COLO668 (cell line): ENCODE data around the gene HTR1E.
"Not testable (repeated sequence)": the region's sequence is repeated elsewhere in the genome, so short reads cannot be mapped to it uniquely, and the experiment has no call there.

Experiments
- DNase-seq: peaks from one replicate; lab custom pipeline; 2025; ENCODE audit not compliant: unreplicated experiment; lab: John Stamatoyannopoulos, UW

HTR1E gene

DNA sequence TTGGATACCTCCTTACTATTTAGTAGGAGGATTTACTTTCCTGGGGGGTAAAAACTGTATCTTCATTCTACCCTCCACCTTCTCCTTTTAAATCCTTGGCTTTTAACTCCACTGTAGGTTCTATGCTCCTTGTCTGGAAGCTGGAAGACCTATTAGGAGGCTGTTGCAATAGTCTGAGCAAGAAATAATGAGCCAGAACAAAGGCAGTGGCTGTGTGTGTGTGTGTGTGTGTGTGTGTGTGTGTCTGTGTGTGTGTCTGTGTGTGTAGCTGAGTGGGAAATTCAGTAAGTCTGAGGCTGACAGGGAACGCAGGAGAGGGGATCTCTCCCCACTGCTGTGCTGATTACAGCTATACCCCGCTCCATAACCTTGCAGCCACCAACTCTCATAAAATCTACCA lies 35.8 kb downstream of the HTR1E start:
- DNase-seq = no peak

DNA sequence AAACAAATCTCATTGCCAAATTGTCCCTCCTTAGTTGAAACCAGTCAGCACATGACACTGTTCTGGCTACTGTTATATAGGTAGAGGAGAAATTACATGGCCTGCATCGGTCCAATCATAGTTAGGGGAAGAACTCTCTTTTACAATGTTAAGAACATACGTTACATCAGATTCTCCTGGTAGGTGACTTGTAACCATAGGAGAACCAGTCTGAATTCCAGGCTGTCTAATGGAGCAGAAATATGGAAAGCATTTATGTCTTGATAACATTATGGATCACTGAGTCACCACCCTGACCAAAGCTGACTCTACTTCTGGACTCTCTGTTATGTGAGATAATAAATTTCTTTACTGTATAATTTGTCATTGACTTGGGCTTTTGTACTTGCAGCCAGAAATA lies 40.9 kb downstream of the HTR1E start:
- DNase-seq = no peak

DNA sequence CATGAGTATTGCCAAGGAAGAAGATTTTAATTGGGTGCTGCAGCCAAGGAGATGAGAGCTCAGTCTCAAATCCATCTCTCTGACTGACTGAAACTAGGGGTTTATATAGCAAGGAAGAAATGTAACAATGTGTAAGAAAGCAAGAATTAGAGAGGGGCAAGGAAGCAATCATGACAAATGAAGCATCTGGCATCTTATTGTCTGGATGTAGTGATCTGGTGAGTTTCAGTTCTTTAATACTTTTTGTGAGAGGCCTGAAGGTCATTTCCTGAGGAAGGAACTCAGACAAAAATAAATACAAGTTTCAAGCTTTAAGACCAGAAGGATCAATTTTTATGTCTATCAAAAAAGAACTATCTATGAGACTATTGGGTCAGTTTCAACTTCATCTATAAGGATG lies 64.2 kb downstream of the HTR1E start:
- DNase-seq = no peak

DNA sequence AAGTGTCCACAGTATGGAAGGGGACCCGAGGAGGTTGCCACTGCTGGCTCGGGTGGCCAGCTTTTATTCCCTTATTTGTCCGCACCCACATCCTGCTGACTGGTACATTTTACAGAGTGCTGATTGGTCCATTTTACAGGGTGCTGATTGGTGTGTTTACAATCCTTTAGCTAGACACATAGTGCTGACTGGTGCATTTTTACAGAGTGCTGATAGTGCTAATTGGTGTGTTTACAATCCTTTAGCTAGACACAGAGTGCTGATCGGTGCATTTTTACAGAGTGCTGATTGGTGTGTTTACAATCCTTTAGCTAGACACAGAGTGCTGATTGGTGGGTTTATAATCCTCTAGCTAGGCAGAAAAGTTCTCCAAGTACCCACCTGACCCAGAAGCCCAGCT lies 65.1 kb downstream of the HTR1E start:
- DNase-seq = not testable (repeated sequence)

DNA sequence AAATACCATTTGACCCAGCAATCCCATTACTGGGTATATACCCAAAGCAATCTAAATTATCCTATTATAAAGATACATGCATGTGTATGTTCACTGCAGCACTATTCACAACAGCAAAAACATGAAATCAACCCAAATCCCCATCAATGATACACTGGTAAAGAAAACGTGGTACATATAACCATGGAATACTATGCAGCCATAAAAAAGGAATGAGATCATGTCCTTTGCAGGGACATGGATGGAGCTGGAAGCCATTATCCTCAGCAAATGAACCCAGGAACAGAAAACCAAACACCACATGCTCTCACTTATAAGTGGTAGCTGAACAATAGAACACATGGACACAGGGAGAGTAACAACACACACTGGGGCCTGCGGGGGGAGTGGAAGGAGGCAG lies 69.2 kb downstream of the HTR1E start:
- not testable (repeated sequence) for DNase-seq

DNA sequence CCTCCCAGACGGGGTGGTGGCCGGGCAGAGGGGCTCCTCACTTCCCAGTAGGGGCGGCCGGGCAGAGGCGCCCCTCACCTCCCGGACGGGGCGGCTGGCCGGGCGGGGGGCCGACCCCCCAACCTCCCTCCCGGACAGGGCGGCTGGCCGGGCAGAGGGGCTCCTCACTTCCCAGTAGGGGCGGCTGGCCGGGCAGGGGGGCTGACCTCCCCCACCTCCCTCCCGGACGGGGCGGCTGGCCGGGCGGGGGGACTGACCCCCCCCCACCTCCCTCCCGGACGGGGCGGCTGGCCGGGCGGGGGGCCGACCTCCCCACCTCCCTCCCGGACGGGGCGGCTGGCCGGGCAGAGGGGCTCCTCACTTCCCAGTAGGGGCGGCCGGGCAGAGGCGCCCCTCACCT lies 72.3 kb downstream of the HTR1E start:
- not testable (repeated sequence) for DNase-seq

DNA sequence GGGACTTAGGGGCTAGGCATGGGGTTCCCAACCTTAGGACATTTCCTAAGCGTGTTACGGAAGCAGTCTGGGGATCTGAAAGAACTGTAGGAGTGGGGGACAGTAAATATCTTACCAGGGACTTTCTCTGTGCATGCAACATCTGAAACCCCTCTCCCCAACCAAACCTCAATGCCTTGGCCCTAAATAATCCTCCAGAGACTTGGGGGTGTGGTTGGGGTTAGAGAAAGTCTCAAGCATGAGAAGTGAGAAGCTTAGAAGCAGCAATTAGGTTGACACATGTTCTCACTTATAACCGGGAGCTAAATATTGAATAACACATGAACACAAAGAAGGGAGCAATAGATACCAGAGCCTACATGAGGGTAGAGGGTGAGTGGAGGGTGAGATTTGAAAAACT lies 74.7 kb downstream of the HTR1E start:
- no peak for DNase-seq

DNA sequence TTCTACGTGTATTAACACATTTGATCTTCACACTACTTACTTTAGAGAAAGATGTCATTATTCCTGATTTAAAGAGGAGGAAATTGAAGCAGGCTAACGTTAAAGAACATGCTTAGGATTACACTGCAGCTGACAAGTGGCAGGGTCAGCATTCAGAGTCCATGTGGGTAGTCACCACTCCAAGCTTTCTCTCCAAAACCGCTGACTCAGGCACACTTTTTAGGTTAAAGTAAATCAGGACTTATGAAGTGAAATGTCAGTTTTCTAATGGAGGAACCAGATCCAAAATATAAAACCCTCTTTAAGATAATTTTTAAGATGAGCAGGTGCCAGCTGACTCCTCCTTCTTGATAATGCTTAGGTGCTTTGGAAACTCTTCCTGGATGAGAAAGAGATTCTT lies 75.4 kb downstream of the HTR1E start:
- DNase-seq = no peak

DNA sequence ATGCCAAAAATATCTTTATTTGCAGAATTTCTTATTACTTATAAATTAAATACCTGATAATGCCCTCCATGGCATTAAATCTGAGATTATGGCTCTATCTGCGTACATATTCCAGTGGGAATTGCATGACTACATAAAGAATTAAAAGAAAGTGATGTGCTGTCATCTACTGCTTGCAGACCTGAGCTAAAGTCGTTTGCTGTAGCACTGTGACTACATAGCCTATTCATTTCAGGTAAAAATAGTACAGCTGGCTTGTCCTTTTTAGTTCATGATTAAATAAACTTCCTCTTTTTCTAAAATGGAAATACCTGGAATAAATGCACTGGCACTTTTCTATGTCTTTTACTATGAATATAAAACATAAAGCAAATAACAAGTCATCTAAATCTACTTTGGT lies 79.4 kb downstream of the HTR1E start:
- no peak for DNase-seq

DNA sequence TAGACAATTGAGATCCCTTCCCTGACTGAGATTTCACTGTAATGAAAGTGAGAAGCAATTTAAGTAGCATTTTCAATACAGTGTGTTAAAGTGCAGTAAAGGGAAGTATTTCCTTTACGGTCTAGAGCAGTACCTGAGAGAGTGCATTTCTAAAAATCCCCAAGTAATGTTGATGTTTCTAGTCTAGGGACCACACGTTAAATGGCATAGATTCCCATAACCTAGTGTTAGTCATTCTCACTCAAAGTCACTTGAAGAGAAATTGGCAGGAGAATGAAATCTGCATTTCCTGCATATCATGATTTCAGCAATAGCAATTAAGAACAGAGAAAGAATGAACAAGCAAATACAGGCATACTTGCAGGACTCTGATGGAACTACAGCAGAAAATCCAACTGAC lies 89.7 kb downstream of the HTR1E start:
- DNase-seq = no peak

DNA sequence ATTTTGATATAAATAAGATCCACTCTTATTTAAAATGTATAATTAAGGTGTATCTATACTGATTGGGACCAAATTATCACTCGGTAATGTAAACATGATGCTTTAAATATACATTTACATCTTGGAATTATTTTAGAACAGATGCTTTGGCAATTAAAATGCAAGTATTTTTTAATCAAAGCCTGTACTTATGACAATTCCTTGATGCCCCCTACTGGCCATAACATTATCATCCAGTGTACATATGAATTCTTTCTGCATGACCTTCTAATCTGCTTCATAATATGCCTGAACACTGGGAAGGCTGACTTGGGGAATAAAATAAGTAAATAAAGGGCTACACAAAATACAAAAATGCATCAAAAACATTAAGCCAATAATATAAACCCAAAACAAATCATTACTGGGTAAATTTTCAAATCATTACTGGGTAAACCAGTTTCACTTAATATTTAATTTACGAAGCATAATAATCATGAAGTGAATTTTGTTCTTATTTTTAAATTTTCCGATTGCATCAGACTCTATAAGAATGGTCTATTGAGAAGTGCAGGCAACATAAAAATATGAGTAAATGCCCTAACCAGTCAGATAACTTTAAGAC lies 92.5 kb downstream of the HTR1E start:
- no peak for DNase-seq

DNA sequence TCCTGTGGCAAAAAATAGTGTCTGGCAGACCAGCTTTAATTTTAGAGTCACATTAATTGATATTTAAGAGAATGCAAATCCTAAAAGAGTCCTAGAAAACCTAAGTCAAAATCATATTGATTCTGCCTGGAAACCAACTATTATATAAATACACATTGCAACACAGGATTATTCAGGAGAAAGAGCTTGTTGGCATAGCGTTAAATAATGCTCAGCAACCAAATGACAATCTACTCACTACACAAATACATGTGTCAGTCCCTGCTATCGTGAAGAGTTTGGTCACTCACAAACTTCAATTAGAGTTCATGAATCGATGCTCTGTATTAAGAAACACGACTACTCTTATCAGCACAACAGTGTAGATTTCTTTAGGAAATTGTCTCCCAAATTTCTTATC lies 103.4 kb downstream of the HTR1E start:
- DNase-seq = no peak

DNA sequence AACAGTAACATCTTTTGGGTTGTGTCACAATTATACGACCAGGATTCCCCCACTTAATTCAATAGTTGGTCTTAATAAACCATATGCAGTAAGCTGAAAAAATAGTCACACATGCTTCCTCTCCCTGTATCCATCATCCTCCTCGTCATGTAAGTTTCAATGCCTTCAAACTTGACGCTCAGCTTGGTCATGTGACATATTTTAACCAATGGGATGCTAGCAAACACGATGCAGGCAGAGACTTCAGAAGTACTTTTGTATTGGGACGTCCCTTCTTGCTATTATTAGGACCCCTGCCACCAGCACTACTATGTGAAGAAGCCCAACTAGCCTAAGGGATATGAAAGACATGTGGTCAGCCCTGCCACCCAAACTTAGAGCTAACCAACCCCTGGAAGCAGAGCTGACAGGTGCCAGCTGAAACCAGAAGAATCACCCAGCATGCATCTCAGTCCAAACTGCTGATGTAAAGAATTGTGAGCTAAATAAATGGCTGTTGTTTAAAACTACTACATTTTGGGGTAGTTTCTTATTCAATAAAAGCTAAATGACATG lies 108.3 kb downstream of the HTR1E start:
- DNase-seq = no peak

DNA sequence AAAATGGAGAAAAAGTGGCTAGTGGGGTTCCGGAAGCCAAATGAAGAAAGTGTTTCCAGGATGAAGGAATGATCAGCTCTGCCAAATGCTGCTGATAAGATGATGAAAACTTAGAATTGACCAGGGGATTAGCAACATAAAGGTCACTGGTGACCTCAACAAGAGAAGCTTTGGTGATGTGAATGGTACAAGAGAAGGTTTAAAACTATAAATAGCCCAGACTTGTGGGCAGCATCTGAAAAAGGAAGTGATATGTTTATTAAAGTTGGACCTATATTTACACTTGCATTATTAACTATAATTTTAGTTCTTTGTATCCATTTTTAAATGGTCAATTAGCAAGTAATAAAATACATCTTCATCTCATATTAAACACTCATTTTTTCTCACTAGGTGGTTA lies 112.5 kb downstream of the HTR1E start:
- no peak for DNase-seq

DNA sequence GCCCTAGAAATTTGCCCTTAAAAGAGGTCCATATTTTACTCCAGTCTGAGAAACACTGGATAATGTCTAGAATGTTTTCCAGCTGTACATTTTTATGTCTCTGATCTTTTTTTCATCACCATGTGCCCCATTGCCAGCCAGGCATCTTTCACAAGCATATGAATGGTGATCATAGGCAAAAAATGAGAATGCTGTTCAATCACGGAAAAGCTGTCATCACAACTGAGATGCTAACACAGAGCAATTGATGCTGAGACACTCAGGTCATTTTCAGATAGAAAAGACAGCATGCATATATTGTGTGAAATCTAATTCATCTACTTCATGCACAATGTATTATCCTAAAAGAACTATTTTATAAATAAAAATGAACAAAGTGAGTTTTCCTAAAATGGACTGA lies 116.0 kb downstream of the HTR1E start:
- DNase-seq = no peak

DNA sequence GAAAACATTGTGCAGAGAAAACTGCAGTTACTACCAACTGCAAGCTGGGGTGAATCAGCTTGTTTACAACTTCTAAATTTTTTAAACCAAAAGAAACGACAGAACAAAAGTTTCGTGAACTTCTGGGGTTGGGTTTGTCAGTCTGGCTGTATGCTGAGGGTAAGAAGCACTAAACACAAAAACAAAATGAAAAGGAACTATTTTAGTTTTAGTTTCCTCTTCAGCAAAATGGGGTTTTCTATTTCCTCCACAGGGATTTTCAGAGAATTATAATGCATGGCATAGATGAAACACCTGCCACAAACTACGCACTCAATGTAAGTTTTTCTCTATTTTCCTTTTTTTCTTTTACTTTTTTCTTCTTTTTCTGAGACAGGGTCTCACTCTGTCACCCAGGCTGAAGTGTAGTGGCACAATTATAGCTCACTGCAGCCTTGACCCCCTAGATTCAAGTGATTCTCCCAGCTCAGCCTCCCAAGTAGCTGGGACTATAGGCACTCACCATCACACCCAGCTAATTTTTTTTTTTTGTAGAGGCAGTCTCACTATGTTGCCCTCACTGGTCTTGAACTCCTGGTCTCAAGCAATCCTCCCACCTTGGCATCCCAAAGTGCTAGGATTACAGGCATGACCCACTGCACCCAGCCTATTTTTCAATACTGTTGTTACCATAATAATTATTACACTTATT lies 117.0 kb downstream of the HTR1E start:
- DNase-seq = no peak

DNA sequence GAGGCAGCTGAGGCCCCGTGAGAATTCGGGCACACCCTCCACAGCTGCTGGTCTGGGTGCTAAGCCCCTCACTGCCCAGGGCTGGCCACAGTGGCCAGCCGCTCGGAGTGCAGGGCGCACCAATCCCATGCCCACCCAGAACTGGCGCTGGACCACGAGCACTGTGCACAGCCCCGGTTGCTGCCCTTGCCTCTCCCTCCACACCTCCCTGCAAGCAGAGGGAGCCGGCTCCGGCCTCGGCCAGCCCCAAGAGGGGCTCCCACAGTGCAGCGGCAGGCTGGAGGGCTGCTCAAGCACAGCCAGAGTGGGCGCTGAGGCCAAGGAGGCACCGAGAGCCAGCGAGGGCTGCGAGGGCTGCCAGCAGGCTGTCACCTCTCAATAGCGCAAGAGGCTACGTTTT lies 122.6 kb downstream of the HTR1E start:
- DNase-seq = no peak

DNA sequence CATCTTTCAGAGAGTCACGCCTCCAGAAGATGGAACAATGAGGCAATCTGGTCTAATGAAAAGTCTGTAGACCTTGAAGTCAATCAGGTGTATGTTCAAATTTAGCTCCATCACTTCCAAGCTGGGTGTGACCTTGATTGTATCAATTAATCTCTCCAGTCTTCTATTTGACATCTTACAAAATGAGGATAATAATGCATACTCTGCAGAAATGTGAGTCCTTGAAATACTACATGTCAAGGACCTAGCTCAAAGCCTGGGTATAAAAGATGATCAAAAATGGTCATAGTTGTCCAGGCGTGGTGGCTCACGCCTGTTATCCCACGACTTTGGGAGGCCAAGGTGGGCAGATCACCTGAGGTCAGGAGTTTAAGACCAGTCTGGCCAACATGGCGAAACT lies 127.8 kb downstream of the HTR1E start:
- DNase-seq = no peak
